A673 (cell line): ENCODE data around the gene ITPR2.

Experiments used
- CTCF ChIP-seq: fragments of 300-800, 200-600 bp; sonication (generic); conservative IDR thresholded peaks from 2 replicates; pipeline ENCODE4 v1.5.1; 2017; ENCODE audit warnings: low read depth, mild to moderate bottlenecking, antibody characterized with exemption, low read length, moderate library complexity, mixed read lengths
- EZH2 ChIP-seq: fragments of 200-600 bp; sonication (generic); IDR thresholded peaks from 2 replicates; pipeline ENCODE4 v1.6.1; 2017; ENCODE audit warnings: borderline replicate concordance, low read depth, mild to moderate bottlenecking, mixed read lengths, antibody characterized with exemption, low read length; ENCODE audit not compliant: poor library complexity, severe bottlenecking

- TF ChIP-seq CTCF (no peak), EZH2 (no peak)
Observed at GRCh38 chr12:26370098-26370497, 462.9 kb downstream of the ITPR2 start.
